ENCODE measurements around the gene COL1A2.
A peak's percentile ranks its signal among the peaks of the same experiment; 100 is the strongest.

Gene COL1A2

DNA sequence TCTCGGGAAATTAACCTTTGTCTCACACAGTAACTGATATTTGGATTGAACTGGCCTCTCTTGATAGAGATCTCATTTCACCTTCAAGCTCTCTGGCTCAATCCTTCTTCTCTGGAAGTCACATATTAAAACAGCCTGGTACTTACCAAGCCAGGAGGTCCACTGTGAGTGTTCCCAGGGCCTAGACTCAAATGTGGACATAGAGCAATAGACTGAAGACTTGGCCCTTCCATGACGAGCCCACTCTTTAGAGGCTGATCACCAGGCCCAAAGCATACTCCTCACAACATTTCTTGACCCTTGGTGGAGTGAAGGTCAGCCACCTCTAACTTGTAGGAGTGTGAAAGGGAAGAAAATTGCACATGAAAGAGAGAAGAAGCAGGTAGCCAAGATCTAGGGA is 38.5 kb downstream of the COL1A2 start:
- ATAC-seq (ENCODE audit: low read depth) (no peak), DNase-seq (ENCODE audit: low spot score) (no peak)
- no peaks in the 10 kb centered on the region for H3K27me3 ChIP-seq (ENCODE audit: insufficient read depth, poor library complexity, severe bottlenecking)
- no peak overlapping the region for H3K4me3 ChIP-seq (ENCODE audit: severe bottlenecking)
- H3K36me3 ChIP-seq (ENCODE audit: low read depth) = no peaks in the 10 kb centered on the region
- TF ChIP-seq, protein P1, sequence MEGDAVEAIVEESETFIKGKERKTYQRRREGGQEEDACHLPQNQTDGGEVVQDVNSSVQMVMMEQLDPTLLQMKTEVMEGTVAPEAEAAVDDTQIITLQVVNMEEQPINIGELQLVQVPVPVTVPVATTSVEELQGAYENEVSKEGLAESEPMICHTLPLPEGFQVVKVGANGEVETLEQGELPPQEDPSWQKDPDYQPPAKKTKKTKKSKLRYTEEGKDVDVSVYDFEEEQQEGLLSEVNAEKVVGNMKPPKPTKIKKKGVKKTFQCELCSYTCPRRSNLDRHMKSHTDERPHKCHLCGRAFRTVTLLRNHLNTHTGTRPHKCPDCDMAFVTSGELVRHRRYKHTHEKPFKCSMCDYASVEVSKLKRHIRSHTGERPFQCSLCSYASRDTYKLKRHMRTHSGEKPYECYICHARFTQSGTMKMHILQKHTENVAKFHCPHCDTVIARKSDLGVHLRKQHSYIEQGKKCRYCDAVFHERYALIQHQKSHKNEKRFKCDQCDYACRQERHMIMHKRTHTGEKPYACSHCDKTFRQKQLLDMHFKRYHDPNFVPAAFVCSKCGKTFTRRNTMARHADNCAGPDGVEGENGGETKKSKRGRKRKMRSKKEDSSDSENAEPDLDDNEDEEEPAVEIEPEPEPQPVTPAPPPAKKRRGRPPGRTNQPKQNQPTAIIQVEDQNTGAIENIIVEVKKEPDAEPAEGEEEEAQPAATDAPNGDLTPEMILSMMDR (IDR thresholded peaks at IDR 0.05; ENCODE audit: poor library complexity, severe bottlenecking) = no peak
- no peak overlapping the region for H3K27ac ChIP-seq (ENCODE audit: poor library complexity, severe bottlenecking)
- H3K4me1 ChIP-seq (ENCODE audit: insufficient read depth, poor library complexity, severe bottlenecking) = no peaks in the 10 kb centered on the region
- H3K9me3 ChIP-seq (ENCODE audit: severe bottlenecking) = no peaks in the 10 kb centered on the region

DNA sequence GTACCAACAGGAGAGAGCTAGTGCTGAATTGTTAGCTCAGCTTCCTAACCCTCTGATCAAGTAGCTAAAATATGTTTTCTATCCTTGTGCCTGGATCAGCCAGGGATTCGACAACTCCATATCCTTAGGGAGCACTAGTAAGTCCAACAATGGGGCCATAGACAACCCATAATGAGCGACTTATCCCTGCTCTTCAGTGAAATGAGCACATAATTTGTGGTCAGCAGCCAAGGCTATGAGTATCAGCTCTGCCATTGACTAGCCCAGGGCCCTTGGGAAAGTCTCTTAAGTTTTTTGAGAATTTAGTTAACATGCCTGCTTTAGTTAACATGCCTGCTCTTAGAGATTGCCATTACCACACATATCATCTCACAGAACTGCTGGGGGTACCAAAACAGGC is 39.3 kb downstream of the COL1A2 start:
- no peak for DNase-seq (ENCODE audit: low spot score)
- Histone ChIP-seq H3K27ac (ENCODE audit: poor library complexity, severe bottlenecking) (no peak overlapping the region), H3K4me1 (ENCODE audit: insufficient read depth, poor library complexity, severe bottlenecking) (no peaks in the 10 kb centered on the region), H3K4me3 (ENCODE audit: severe bottlenecking) (no peak overlapping the region), H3K36me3 (ENCODE audit: low read depth) (no peaks in the 10 kb centered on the region), H3K9me3 (ENCODE audit: severe bottlenecking) (no peaks in the 10 kb centered on the region), H3K27me3 (ENCODE audit: insufficient read depth, poor library complexity, severe bottlenecking) (no peaks in the 10 kb centered on the region)
- no peak for ATAC-seq (ENCODE audit: low read depth)
- TF ChIP-seq, protein P1 (IDR thresholded peaks at IDR 0.05; ENCODE audit: poor library complexity, severe bottlenecking) = no peak

- Histone ChIP-seq H3K9me3 (ENCODE audit: severe bottlenecking) (no peaks in the 10 kb centered on the region), H3K4me1 (ENCODE audit: insufficient read depth, poor library complexity, severe bottlenecking) (no peaks in the 10 kb centered on the region), H3K36me3 (ENCODE audit: low read depth) (no peaks in the 10 kb centered on the region), H3K27ac (ENCODE audit: poor library complexity, severe bottlenecking) (no peak overlapping the region), H3K4me3 (ENCODE audit: severe bottlenecking) (no peak overlapping the region), H3K27me3 (ENCODE audit: insufficient read depth, poor library complexity, severe bottlenecking) (no peaks in the 10 kb centered on the region)
- TF ChIP-seq, protein P1 (IDR thresholded peaks at IDR 0.05; ENCODE audit: poor library complexity, severe bottlenecking) = peak; percentile 86
- peak; percentile 86 for ATAC-seq (ENCODE audit: low read depth)
- no peak for DNase-seq (ENCODE audit: low spot score)
Observed at GRCh38 chr7:94436018-94436604, 41.4 kb downstream of the COL1A2 start.

DNA sequence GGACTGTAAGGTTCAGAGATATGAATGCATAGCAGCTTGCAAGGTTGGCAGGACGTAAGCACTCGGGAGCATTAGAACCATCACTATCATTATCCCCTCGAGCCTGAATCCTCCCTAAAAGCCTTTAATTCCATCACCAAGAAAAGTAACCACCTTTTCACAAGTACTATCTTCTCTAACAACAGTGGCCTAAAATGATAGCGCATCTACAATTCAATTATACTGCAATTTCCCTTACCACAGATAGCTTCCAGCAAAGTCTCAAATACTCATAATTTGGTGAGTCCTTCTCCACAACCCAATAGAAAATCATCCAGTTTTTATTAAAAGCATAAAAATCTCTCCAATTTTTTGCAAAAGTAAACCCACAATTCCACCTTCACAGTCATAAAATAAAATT is 42.0 kb downstream of the COL1A2 start:
- TF ChIP-seq, protein P1 (IDR thresholded peaks at IDR 0.05; ENCODE audit: poor library complexity, severe bottlenecking) = no peak
- ATAC-seq (ENCODE audit: low read depth) (no peak), DNase-seq (ENCODE audit: low spot score) (no peak)
- no peaks in the 10 kb centered on the region for H3K27me3 ChIP-seq (ENCODE audit: insufficient read depth, poor library complexity, severe bottlenecking)
- no peaks in the 10 kb centered on the region for H3K9me3 ChIP-seq (ENCODE audit: severe bottlenecking)
- H3K4me1 ChIP-seq (ENCODE audit: insufficient read depth, poor library complexity, severe bottlenecking) = no peaks in the 10 kb centered on the region
- H3K27ac ChIP-seq (ENCODE audit: poor library complexity, severe bottlenecking) = no peak overlapping the region
- no peaks in the 10 kb centered on the region for H3K36me3 ChIP-seq (ENCODE audit: low read depth)
- no peak overlapping the region for H3K4me3 ChIP-seq (ENCODE audit: severe bottlenecking)

DNA sequence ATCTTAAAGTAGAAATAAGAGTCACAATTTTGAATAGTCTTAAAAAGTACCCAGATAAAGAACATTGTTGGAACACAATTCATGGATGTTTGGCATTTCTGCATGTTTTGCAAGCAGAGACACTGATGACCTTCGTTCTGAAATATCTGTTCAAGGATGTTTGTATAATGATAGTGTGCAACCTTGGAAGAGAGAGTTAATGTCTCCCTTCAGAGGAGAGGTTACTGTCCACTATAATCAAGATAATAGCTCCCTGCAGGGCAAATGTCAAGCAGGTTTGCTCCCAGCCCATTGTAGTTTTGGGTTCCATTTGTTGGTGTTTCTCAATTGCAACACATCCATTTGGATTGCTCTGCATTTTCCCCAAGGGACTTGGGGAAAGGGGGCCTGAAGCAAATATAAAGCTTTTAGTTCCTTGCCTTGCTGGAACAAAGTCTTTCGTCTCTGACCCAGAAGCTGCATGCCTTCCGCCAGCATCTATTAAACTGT is 45.2 kb downstream of the COL1A2 start:
- Histone ChIP-seq H3K27me3 (ENCODE audit: insufficient read depth, poor library complexity, severe bottlenecking) (peaks cover 3% of the 10 kb centered on the region), H3K36me3 (ENCODE audit: low read depth) (no peaks in the 10 kb centered on the region), H3K4me1 (ENCODE audit: insufficient read depth, poor library complexity, severe bottlenecking) (no peaks in the 10 kb centered on the region), H3K9me3 (ENCODE audit: severe bottlenecking) (no peaks in the 10 kb centered on the region), H3K27ac (ENCODE audit: poor library complexity, severe bottlenecking) (no peak overlapping the region), H3K4me3 (ENCODE audit: severe bottlenecking) (no peak overlapping the region)
- TF ChIP-seq, protein P1 (IDR thresholded peaks at IDR 0.05; ENCODE audit: poor library complexity, severe bottlenecking) = no peak
- ATAC-seq (ENCODE audit: low read depth) (no peak), DNase-seq (ENCODE audit: low spot score) (no peak)
